ENCODE data around the gene SORCS2.

DNA sequence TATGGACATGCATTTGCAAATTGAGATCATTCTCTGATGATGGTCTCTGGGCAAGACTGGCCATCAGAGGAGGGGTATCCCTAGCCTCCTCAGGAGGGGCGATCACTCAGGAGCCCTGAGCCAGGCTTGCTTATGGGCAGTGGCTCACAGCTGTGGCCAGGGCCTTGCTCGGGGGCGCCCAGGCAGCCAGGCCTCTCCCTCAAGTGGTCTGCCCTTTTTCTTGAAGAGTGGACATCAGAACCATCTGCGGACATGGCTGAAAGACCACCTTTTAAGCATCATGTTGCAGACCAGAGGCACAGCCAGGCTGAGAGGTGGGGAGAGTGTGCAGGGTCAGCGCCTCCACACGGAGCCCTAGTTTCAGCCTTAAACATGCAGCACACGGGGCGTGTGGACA, 349.1 kb downstream of the SORCS2 start:
- TF ChIP-seq TAF1 (IDR thresholded peaks at IDR 0.05; ENCODE audit: borderline replicate concordance, low read depth, low read length) (no peak), YY1 (IDR thresholded peaks at IDR 0.05; ENCODE audit: low read depth) (no peak), RFX5 (IDR thresholded peaks at IDR 0.05; ENCODE audit: low read length) (no peak), FOXM1 (IDR thresholded peaks at IDR 0.05; ENCODE audit: low read depth) (no peak), SIN3A (IDR thresholded peaks at IDR 0.05; ENCODE audit: borderline replicate concordance, low read depth, low read length) (no peak), POLR2AphosphoS5 (IDR thresholded peaks at IDR 0.05; ENCODE audit: low read depth, low read length) (no peak), SMC3 (IDR thresholded peaks at IDR 0.05; ENCODE audit: low read depth, low read length) (no peak), RCOR1 (IDR thresholded peaks at IDR 0.05; ENCODE audit: low read length) (no peak)
- TF ChIP-seq, protein P1, sequence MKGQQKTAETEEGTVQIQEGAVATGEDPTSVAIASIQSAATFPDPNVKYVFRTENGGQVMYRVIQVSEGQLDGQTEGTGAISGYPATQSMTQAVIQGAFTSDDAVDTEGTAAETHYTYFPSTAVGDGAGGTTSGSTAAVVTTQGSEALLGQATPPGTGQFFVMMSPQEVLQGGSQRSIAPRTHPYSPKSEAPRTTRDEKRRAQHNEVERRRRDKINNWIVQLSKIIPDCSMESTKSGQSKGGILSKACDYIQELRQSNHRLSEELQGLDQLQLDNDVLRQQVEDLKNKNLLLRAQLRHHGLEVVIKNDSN (IDR thresholded peaks at IDR 0.05; ENCODE audit: borderline replicate concordance, low read depth): no peak
- TF ChIP-seq, protein P2, sequence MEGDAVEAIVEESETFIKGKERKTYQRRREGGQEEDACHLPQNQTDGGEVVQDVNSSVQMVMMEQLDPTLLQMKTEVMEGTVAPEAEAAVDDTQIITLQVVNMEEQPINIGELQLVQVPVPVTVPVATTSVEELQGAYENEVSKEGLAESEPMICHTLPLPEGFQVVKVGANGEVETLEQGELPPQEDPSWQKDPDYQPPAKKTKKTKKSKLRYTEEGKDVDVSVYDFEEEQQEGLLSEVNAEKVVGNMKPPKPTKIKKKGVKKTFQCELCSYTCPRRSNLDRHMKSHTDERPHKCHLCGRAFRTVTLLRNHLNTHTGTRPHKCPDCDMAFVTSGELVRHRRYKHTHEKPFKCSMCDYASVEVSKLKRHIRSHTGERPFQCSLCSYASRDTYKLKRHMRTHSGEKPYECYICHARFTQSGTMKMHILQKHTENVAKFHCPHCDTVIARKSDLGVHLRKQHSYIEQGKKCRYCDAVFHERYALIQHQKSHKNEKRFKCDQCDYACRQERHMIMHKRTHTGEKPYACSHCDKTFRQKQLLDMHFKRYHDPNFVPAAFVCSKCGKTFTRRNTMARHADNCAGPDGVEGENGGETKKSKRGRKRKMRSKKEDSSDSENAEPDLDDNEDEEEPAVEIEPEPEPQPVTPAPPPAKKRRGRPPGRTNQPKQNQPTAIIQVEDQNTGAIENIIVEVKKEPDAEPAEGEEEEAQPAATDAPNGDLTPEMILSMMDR (IDR thresholded peaks at IDR 0.05): no peak
- TF ChIP-seq, protein P3, sequence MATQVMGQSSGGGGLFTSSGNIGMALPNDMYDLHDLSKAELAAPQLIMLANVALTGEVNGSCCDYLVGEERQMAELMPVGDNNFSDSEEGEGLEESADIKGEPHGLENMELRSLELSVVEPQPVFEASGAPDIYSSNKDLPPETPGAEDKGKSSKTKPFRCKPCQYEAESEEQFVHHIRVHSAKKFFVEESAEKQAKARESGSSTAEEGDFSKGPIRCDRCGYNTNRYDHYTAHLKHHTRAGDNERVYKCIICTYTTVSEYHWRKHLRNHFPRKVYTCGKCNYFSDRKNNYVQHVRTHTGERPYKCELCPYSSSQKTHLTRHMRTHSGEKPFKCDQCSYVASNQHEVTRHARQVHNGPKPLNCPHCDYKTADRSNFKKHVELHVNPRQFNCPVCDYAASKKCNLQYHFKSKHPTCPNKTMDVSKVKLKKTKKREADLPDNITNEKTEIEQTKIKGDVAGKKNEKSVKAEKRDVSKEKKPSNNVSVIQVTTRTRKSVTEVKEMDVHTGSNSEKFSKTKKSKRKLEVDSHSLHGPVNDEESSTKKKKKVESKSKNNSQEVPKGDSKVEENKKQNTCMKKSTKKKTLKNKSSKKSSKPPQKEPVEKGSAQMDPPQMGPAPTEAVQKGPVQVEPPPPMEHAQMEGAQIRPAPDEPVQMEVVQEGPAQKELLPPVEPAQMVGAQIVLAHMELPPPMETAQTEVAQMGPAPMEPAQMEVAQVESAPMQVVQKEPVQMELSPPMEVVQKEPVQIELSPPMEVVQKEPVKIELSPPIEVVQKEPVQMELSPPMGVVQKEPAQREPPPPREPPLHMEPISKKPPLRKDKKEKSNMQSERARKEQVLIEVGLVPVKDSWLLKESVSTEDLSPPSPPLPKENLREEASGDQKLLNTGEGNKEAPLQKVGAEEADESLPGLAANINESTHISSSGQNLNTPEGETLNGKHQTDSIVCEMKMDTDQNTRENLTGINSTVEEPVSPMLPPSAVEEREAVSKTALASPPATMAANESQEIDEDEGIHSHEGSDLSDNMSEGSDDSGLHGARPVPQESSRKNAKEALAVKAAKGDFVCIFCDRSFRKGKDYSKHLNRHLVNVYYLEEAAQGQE (IDR thresholded peaks at IDR 0.05; ENCODE audit: low read depth, low read length): no peak

Measured in SK-N-SH (cell line).